HG03103 (cell line): ENCODE measurements around the gene RRAS2.
A peak's percentile ranks its signal among the peaks of the same experiment; 100 is the strongest.
"Not testable (repeated sequence)": the region's sequence is repeated elsewhere in the genome, so short reads cannot be mapped to it uniquely, and the experiment has no call there.

Experiments
- ATAC-seq: cut with Tn5 transposase; IDR thresholded peaks from one replicate; pipeline ENCODE4 v1.9.1; 2021; ENCODE audit warnings: low read depth; ENCODE audit not compliant: unreplicated experiment

Gene RRAS2

DNA sequence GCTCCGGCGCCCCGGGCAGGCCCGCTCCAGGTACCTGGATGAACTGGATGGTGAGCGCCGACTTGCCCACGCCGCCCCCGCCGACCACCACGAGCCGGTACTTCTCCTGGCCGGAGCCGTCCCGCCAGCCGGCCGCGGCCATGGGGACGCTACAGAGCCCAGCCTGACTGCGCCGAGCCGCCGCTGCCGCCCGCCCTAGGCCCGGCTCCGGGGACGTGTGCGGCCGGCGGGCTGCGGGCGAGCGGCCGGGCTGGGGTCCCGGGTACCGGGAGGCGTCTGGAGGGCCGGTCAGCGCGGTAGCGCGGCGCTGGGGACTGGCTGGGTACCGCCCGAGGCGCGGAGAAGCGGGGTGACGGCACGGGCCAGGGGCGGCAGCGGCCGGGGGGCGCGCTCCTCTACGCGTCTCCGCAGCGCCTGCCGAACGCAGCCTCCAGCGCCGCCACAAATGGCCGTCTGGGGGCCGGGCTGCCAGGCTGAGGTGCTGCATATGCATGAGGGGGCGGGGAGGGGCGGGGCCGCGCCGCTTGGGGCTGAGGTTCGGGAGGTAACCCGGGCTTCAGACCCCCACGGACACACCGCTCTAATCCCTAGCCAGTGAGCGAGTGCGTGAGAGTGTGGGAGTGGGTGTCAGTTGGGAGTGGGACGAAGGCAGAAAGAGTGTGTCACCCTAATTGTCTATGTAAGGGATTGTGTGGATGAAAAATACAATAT lies at the start of gene RRAS2:
Gene RRAS2 (minus strand): TSS at position 455 of the 711 bp plus-strand sequence. CDS start 313 bp downstream, at position 142.
- peak; percentile 89 for ATAC-seq

DNA sequence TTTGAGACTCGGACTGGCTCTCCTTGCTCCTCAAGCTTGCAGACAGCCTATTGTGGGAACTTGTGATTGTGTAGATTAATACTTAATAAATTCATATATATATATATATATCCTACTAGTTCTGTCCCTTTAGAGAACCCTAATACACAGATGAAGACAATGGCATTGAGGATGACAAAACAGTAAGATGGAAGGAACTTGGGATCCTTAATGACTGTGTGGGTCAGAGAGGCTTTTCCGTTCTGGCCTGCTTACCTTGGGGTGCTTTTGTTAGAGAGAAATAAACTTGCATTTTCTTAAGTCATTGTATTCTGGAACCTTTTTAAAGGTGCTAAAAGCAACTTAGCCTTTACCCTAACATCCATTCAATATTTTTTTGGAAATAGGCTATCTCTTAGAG lies 49.6 kb upstream of the RRAS2 start:
- no peak for ATAC-seq

GRCh38 chr11:14406116-14406515 lies 47.1 kb upstream of the RRAS2 start:
- ATAC-seq, result not testable (repeated sequence)

- not testable (repeated sequence) for ATAC-seq
Observed at GRCh38 chr11:14403528-14403927, 44.5 kb upstream of the RRAS2 start.

- no peak for ATAC-seq
Observed at GRCh38 chr11:14399087-14399486, 40.1 kb upstream of the RRAS2 start.

GRCh38 chr11:14396273-14396672 lies 37.3 kb upstream of the RRAS2 start:
- ATAC-seq, result no peak

GRCh38 chr11:14393889-14394288 lies 34.9 kb upstream of the RRAS2 start:
- no peak for ATAC-seq

GRCh38 chr11:14393129-14393528 lies 34.1 kb upstream of the RRAS2 start:
- ATAC-seq, result no peak

- no peak for ATAC-seq
Observed at GRCh38 chr11:14390669-14391068, 31.7 kb upstream of the RRAS2 start.

- no peak for ATAC-seq
Observed at GRCh38 chr11:14388352-14388751, 29.4 kb upstream of the RRAS2 start.

DNA sequence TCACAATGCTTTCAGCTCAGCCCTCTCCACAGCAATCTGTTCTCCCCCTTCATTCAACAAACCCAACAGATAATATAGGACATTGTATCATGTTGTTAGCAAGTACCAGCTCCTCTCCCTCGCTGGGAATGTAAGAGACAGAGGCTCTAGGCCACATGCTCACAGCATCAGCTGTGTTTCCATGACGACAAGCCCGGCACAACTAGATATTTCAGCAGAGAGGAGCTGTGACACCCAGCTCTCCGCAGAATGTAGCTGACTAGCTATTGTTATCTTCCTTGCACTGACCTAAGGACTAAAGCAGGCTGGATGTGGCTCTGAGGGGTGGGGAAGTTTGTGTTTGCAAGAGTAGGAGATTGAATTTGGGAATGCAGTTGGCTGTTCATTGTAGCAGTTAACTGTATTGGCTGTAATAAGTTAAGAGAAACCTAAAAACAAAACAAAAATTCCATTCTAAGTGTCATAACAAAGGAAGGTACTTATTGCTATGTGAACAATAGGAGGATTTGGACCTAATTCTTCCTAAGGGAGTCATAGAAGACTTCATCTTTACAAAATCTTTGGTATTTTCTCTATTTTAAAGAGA lies 28.0 kb upstream of the RRAS2 start:
- no peak for ATAC-seq

DNA sequence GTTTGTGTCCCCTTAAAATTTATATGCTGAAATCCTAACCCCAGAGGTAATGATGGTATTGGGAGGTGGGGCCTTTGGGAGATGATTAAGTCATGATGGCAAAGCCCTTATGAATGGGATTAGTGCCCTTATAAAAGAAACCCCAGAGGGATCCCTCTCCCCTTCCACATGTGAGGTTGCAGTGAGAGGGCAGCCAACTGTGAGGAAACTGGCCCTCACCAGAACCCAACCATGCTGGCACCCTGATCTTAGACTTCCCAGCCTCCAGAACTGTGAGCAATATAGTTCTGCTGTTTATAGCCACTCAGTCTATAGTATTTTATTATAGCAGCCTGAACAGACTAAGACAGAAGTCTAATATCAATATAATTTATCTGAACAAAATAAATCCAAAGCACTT lies 27.1 kb upstream of the RRAS2 start:
- ATAC-seq, result no peak

- no peak for ATAC-seq
Observed at GRCh38 chr11:14384338-14384737, 25.4 kb upstream of the RRAS2 start.

GRCh38 chr11:14381968-14382367 lies 23.0 kb upstream of the RRAS2 start:
- no peak for ATAC-seq

DNA sequence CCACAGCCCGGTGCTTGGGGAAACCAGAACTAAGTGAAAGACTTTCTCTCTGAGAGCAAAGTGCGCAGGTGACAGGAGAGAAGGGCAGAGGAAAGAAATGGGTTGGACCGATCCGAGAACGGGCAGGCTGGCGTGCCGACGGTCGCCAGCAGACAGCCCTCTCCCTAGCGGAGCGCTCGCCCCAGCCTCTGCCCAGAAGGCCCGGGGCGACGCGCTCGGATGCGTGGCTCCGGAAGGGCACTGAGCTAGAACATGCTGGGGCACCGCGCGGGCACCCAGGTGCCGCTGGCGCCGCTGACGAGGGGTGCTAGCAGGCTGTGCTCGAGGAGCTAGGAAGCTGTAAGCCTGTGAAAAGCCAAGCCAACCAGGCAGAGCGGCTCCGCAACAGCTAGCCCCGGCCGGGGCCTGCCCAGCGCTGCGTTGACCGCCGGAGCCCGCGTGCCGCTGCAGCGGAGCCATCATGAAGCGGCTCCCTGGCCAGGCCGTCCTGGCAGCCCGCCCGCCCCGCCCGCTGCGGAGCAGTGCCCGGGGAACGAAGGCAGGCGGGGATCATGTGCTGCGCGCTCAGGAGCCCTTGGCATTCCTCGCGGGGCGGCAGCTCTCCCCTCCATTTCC lies 22.1 kb upstream of the RRAS2 start:
- ATAC-seq, result peak; percentile 50

DNA sequence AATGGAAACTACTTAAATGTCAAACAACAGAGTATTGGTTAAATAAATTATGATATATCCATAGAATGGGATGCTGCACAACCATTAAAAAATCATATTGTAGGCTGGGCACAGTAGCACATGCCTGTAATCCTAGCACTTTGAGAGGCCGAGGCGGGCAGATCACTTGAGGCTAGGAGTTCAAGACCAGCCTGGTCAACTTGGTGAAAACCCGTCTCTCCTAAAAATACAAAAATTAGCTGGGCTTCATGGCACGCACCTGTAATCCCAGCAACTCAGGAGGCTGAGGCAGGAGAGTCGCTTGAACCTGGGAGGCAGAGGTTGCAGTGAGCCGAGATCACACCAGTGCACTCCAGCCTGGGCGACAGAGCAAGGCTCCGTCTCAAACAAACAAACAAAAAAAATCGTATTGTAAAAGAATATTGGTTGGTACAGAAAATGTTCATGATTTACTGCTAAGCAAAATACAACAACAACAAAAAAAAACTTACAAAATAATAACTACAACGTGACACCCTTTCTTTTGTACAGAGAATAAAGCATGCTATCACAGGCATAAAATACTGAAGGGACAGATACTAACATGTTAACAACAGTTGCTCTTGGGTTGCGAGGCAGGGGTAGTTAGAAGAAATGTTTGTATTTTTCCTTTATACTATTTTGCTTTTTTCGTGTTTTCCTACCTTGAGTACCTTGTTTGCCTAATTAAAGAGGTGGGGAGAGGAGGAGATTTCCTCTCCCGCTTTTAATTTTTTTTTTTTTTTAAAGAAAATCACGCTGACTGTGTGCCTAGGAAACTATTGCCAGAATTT lies 21.3 kb upstream of the RRAS2 start:
- ATAC-seq, result no peak

GRCh38 chr11:14378171-14378570 lies 19.2 kb upstream of the RRAS2 start:
- ATAC-seq, result no peak

- ATAC-seq, result no peak
Observed at GRCh38 chr11:14376920-14377319, 17.9 kb upstream of the RRAS2 start.

- ATAC-seq, result no peak
Observed at GRCh38 chr11:14374922-14375830, 16.2 kb upstream of the RRAS2 start.
